Nephron progenitor cell (in vitro differentiated cells): ENCODE results near the gene PRR14.

Experiments
- DNase-seq: peaks from one replicate; pipeline ENCODE4 v3.0.0; 2021
- H3K27ac Mint-ChIP-seq: 2 replicates; pipeline ENCODE4 v1.8.0; 2021; ENCODE audit warnings: mild to moderate bottlenecking, moderate library complexity, mixed read lengths
- H3K27me3 Mint-ChIP-seq: 2 replicates; pipeline ENCODE4 v1.8.0; 2021; ENCODE audit warnings: mild to moderate bottlenecking, low read depth, mixed read lengths; ENCODE audit not compliant: poor library complexity
- H3K36me3 Mint-ChIP-seq: 2 replicates; pipeline ENCODE4 v1.8.0; 2021; ENCODE audit warnings: low read depth, mixed read lengths
- H3K4me1 Mint-ChIP-seq: 2 replicates; pipeline ENCODE4 v1.8.0; 2021; ENCODE audit warnings: mixed read lengths
- H3K4me3 Mint-ChIP-seq: 2 replicates; pipeline ENCODE4 v1.8.0; 2021; ENCODE audit warnings: mild to moderate bottlenecking, moderate library complexity, mixed read lengths
- H3K9me3 Mint-ChIP-seq: 2 replicates; pipeline ENCODE4 v1.8.0; 2021; ENCODE audit warnings: mild to moderate bottlenecking, moderate library complexity, mixed read lengths
- CTCF ChIP-seq: fragments of 200-600 bp; sonication (generic); IDR thresholded peaks from 2 replicates; pipeline ENCODE4 v1.5.0; 2021; ENCODE audit warnings: antibody characterized with exemption

Gene PRR14

GRCh38 chr16:30660424-30661261 is 9.9 kb downstream of the PRR14 start:
- H3K27me3 Mint-ChIP-seq = peaks cover 2% of the 10 kb centered on the region
- peak overlapping the region; percentile 91 for H3K27ac Mint-ChIP-seq
- DNase-seq = no peak
- peaks cover 47% of the 10 kb centered on the region for H3K36me3 Mint-ChIP-seq
- peak overlapping the region; percentile 79 for H3K4me3 Mint-ChIP-seq
- TF ChIP-seq CTCF = no peak
- peaks cover 45% of the 10 kb centered on the region for H3K4me1 Mint-ChIP-seq
- H3K9me3 Mint-ChIP-seq = no peaks in the 10 kb centered on the region

- peaks cover 46% of the 10 kb centered on the region for H3K36me3 Mint-ChIP-seq
- H3K27me3 Mint-ChIP-seq = peaks cover 2% of the 10 kb centered on the region
- peaks cover 35% of the 10 kb centered on the region for H3K4me1 Mint-ChIP-seq
- no peak overlapping the region for H3K4me3 Mint-ChIP-seq
- H3K9me3 Mint-ChIP-seq = no peaks in the 10 kb centered on the region
- no peak for DNase-seq
- no peak for TF ChIP-seq CTCF
- H3K27ac Mint-ChIP-seq = peak overlapping the region; percentile 25
Measured at GRCh38 chr16:30662449-30662848, 11.7 kb downstream of the PRR14 start.

GRCh38 chr16:30663038-30663437 is 12.3 kb downstream of the PRR14 start:
- no peaks in the 10 kb centered on the region for H3K9me3 Mint-ChIP-seq
- H3K4me3 Mint-ChIP-seq = no peak overlapping the region
- H3K4me1 Mint-ChIP-seq = peaks cover 32% of the 10 kb centered on the region
- no peak for TF ChIP-seq CTCF
- DNase-seq = no peak
- no peak overlapping the region for H3K27ac Mint-ChIP-seq
- H3K27me3 Mint-ChIP-seq = peaks cover 2% of the 10 kb centered on the region
- H3K36me3 Mint-ChIP-seq = peaks cover 51% of the 10 kb centered on the region

- Mint-ChIP-seq H3K4me3 (no peak overlapping the region), H3K9me3 (no peaks in the 10 kb centered on the region), H3K36me3 (peaks cover 54% of the 10 kb centered on the region), H3K27ac (peak overlapping the region; percentile 59), H3K27me3 (peaks cover 2% of the 10 kb centered on the region), H3K4me1 (peaks cover 32% of the 10 kb centered on the region)
- no peak for DNase-seq
- TF ChIP-seq CTCF = no peak
Measured at GRCh38 chr16:30663820-30664219, 13.1 kb downstream of the PRR14 start.

GRCh38 chr16:30664616-30665109 is 13.9 kb downstream of the PRR14 start:
- Mint-ChIP-seq H3K4me1 (peaks cover 32% of the 10 kb centered on the region), H3K27ac (no peak overlapping the region), H3K4me3 (no peak overlapping the region), H3K27me3 (peaks cover 2% of the 10 kb centered on the region), H3K9me3 (no peaks in the 10 kb centered on the region), H3K36me3 (peaks cover 54% of the 10 kb centered on the region)
- DNase-seq = no peak
- TF ChIP-seq CTCF = no peak
